ENCODE results near the gene GIT2.
"Not testable (repeated sequence)": the region's sequence is repeated elsewhere in the genome, so short reads cannot be mapped to it uniquely, and the experiment has no call there.

Gene GIT2

GRCh38 chr12:109995686-109996482 lies at the start of gene GIT2:
Gene GIT2 (minus strand): TSS chr12:109996368. CDS start chr12:109996224, 144 bp downstream.
- peak; percentile 92 for DNase-seq

GRCh38 chr12:110042264-110042663 lies 46.1 kb upstream of the GIT2 start:
- DNase-seq = no peak

GRCh38 chr12:110039085-110039807 lies 43.1 kb upstream of the GIT2 start:
- DNase-seq = no peak

- DNase-seq = no peak
These were observed 42.5 kb upstream of the GIT2 start for GRCh38 chr12:110038741-110039084.

GRCh38 chr12:110037315-110037714 lies 41.1 kb upstream of the GIT2 start:
- no peak for DNase-seq

GRCh38 chr12:110035534-110036104 lies 39.5 kb upstream of the GIT2 start:
- no peak for DNase-seq

GRCh38 chr12:110033888-110034287 lies 37.7 kb upstream of the GIT2 start:
- no peak for DNase-seq

GRCh38 chr12:110029290-110029815 lies 33.2 kb upstream of the GIT2 start:
- no peak for DNase-seq

- no peak for DNase-seq
These were observed 32.2 kb upstream of the GIT2 start for GRCh38 chr12:110028323-110028722.

GRCh38 chr12:110024051-110024450 lies 27.9 kb upstream of the GIT2 start:
- DNase-seq = no peak

- DNase-seq = no peak
These were observed 27.2 kb upstream of the GIT2 start for GRCh38 chr12:110023059-110023980.

- DNase-seq = no peak
These were observed 24.8 kb upstream of the GIT2 start for GRCh38 chr12:110020956-110021355.

GRCh38 chr12:110015132-110015531 lies 19.0 kb upstream of the GIT2 start:
- DNase-seq = no peak

GRCh38 chr12:110012659-110013058 lies 16.5 kb upstream of the GIT2 start:
- DNase-seq = no peak

GRCh38 chr12:110012137-110012536 lies 16.0 kb upstream of the GIT2 start:
- no peak for DNase-seq

- DNase-seq = no peak
These were observed 14.9 kb upstream of the GIT2 start for GRCh38 chr12:110010853-110011723.

- DNase-seq = not testable (repeated sequence)
These were observed 12.7 kb upstream of the GIT2 start for GRCh38 chr12:110008681-110009398.

GRCh38 chr12:110007881-110008280 lies 11.7 kb upstream of the GIT2 start:
- DNase-seq = no peak

- no peak for DNase-seq
These were observed 9.9 kb upstream of the GIT2 start for GRCh38 chr12:110006115-110006514.

GRCh38 chr12:110005319-110005973 lies 9.3 kb upstream of the GIT2 start:
- DNase-seq = no peak
